AML-193 (cell line): ENCODE results near the gene FIBP.
"Not testable (repeated sequence)": the region's sequence is repeated elsewhere in the genome, so short reads cannot be mapped to it uniquely, and the experiment has no call there.

ENCODE experiments used
- DNase-seq, 2 experiments: peaks; one replicate each; lab custom pipeline; 2025; lab: John Stamatoyannopoulos, UW

Gene FIBP

DNA sequence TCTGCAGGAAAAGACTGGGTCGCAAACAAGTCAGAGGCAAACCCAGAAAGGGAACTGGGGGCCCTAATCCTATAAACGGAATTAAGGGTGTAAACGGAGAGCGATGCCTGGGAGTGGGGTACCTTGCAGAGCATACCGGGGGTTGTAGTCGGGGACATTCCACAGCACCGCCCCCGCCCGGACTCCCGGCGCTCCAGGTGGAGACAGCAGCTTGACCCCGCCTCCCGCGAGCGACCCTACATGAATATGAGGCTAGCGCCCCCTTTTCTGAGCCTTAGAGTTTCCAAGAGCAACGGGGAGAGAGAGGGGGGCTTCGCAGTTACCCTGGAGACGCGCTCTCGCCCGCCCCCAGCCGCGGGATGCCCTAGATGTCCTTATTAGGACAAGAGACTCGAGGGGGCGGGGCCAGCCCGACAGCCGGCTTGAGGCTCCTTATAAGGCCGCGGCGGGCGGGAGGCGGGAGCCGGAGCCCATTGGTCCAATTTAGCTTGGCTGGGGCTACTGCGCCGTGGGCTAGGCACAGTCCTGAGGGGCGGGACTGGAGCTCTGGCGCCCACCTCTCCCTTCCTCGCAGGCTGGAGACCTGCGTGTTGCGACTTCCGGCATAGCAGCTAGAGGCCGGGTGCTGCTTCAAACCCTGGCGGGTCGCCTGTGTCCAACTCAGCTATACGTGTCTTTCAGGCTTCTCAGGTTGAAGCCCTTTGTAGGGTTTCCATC is 29.0 kb downstream of the FIBP start:
- peak; percentile 93 to 97 for DNase-seq

DNA sequence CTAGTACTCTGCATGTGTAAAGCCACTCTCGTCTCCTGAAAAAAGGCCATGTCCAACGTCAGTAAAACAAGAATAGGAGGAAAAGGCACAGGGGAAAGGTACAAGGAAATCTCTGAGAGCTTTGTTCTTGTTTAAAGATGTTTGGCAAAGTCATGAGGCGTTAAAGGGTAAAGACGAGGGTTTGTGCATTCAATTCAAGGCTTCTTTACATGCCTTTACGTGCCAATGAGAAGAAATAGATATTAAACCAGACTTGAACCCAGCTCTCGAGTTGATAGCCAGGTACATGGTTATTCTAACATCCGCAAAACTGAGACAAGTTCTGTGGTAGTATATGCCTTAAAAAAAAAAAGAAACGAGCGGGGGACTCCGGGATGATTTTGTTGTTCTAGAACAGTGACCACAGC is 29.6 kb downstream of the FIBP start:
- no peak for DNase-seq

DNA sequence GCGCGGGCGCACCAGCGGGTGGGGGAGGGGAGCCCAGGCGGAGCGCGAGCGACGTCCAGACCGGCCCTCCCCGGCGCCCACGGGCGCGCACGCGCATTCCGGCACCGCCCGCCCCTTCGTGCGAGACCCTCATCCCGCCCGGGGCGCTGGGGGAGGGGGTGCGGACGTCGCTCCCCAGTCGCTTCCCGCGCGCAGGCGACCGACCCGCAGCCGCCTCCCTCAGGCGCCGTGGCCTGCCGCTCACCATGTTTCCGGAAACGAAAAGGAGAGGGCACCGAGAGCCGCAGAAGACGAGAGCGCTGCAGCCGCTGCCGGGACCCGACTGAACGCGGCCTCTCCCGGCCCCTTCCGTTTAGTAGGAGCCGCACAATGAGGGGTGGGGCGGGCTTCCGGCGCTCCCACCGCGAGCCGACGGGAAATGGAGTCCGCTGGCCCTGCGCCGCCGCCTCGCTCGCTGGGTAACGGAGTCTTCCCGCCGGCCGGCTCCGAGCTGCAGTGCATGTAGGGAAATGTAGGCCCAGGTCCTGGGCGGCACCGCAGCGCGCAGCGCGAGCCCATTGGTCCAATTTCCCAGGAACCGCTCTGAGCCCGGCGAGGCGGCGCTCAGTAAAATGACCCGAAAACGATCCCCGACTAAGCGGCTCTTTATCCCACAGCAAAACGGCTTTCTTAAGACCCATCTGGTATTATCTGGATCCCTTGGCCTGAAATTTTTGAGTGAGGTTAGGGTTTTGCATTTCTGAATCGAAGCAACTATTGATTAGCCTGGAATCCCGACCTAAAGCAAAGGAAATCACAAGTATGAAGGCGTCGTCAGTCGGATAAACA is 30.2 kb downstream of the FIBP start, which contains the start of gene CFL1:
TSS of gene CFL1 (minus strand) at position 328 of the 828 bp plus-strand sequence. CDS start at position 247, 81 bp downstream.
- DNase-seq = peak; percentile 91 to 94

DNA sequence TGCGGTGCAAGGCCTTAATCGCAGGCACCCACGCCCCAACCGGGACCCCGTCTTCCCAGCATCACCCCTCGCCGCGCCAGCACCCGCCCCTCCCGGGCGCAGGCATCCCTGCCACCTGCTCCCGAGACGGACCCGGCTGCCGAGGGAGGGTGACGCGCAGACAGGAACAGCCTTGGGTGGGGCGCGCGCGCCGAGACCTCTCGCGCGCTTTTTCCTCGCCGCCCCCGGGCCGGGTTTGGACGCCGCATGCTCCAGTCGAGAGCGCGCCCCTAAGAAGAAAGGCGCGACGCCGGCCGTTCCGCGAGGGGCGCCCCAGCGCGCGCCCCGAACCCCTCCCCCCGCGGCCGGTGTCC is 30.8 kb downstream of the FIBP start:
- peak in 1 of 2 experiments; percentile 11 for DNase-seq

DNA sequence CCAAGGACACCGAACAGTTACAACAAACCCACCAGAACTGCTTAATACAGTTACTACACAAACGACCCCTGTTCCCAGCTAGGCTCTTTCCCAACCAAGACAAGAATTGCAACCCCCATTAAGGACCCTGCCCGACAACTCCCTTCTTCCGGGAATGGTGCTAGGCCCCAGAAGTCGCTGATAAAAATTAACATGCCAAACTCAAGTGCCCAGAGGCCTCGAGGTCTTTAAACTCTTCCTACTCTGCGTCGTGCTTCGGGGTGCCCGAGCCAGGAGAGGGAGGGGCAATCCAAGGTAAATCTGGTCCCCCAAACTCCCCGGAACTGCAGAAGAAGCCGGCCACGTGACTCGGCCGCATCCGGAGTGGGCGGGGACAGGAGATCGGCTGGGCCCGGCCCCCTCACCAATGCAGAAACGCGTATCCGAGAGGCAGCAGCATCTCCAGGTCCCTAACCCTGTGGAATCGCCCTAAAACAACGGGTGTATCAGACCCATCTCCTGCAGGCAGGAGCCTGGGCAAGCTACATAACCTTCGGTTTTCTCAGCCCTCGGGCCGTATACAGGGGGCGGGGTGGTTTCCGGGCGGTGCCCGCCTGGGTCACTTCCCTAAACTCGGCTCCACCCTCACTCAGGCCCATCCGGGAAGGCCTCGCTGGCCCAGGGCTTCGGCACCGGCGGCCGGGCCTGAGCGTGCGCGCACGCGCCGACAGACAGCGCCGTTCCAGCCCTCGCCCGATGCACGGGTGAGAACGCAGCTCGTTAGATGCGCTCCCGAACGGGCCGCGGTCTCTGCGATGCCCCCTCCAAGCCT is 31.4 kb downstream of the FIBP start:
- peak; percentile 72 to 82 for DNase-seq

DNA sequence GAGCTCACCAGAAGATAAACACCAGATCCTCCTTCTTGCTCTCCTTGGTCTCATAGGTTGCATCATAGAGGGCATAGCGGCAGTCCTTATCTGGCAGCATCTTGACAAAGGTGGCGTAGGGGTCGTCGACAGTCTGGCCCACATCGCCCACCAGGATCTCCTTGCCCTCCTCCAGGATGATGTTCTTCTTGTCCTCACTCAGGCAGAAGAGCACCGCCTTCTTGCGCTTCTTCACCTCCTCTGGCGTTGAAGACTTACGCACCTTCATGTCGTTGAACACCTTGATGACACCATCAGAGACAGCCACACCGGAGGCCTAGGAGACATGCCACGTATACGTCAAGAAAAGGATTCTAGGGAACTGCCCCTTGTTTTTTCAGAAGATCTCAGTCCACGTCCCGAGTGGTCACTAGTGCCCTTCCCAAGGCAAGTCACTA is 32.3 kb downstream of the FIBP start:
- no peak for DNase-seq

DNA sequence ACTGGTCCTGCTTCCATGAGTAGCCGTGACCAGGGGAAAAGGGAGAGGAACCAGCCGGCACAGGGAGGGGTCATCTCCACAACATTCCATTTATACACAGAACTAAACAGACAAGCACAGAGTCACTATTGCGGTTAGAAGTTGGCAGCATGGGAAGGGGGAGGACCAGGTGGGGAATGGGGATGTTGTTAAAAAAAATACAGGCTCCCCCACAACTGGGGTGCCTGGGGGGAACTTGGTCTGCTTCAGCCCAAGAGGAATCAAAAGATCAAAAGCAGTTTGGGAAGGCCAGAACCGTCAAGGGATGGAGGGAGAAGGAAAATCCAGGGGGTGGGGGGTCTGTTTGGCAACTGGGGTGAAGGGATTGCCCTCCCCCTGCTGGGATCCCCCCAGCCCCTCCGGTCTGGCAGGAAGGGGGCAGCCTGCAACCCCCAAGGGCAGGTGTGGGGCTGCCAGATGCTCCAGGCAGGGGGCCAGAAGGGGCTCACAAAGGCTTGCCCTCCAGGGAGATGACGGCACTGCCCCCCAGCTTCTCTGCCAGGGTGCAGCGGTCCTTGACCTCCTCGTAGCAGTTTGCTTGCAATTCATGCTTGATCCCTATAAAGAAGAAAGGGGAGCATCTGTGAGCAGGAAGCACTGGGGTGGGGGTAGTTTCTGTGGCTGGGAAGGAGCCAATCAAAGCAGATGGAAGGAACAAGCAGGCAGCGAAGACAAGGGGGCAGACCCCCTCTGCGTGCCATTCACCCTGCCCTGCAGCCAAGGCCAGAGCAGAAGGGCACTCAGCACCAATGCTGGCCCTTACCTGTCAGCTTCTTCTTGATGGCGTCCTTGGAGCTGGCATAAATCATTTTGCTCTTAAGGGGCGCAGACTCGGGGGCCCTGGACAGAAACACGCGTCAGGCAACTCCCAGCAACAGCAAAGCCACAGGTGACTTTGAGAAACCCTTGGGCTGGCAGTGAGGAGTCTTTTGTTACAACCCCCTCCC is 33.1 kb downstream of the FIBP start:
- no peak for DNase-seq

DNA sequence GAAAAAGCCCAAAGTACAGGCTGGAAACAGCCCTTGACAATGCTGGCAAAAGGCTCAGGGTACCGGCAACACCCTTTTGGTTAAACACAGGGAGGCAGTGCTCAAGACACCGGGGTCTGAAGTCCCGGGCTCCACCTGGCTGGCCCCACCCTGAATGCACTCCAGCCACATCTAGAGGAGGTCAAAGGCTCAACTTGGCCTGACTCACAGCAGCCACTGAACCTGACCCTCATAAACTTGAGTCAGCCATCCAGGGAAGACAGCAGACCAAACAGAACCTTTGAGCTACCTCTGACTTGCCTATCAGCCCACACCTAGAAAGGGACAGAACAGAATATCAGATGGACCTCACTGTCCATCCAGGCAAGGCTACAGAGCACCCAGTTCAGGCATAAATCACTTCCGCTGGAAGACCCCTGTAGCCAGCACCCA is 34.1 kb downstream of the FIBP start:
- DNase-seq = no peak

DNA sequence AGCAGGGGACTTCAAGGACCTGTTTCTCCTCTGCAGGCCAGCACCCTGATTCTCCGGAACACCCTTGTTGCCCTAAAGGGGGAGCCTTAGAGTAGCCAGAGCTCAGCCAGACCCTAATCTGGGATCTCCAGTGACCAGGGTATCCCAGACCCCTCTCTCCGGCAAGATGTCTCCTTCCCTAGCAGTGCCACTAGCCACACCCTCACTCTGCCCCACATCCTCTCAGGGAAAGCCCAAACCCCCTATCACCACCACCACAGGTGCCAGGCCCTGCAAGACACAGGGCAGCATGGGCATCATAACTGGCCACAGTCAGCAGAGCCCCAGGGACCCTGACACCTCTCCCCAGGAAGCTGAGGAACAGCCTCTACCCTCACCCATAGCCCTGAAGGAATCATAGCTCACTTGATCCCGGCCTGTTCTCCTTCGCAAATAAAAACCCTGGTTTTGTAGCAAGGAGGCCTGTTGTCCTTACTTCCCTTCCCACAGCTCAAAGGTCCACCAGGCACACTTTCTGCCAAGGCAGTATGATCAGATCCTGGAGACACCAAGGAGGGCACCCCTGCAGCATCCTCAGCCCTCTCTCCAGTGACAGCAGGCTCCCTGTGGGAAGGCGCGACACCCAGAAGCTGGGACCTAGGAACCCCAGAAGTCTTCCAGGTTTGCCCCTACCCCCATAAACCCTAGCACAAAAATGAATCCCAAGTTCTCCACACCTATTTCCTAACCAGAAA is 34.9 kb downstream of the FIBP start:
- no peak for DNase-seq

DNA sequence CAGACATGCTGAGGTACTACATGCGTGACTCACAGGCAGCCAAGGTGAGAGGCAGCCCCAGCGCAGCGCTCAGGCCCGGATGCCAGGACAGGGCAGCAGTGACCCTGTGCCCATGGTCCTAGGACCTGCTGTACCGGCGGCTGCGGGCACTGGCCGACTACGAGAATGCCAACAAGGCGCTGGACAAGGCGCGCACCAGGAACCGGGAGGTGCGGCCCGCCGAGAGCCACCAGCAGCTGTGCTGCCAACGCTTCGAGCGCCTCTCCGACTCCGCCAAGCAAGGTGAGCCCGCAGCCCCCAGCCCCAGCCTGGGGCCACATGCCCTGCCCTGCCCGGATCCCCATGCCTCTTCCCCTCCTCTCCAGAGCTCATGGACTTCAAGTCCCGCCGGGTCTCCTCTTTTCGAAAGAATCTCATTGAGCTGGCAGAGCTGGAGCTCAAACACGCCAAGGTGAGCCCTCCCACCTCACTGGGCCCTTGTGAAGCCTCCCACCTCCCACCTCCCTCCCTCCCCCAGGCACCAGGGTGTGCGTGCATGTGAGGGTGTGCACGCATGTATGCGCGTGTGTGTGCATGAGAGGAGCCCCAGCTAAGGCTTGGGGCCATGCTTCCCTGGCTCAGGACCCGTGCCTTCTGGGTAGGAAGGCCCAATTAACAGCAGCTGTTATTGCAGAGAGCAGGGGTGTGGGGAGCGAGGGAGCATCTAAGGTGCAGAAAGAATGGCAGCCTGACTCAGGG is 35.6 kb downstream of the FIBP start:
- DNase-seq = no peak

DNA sequence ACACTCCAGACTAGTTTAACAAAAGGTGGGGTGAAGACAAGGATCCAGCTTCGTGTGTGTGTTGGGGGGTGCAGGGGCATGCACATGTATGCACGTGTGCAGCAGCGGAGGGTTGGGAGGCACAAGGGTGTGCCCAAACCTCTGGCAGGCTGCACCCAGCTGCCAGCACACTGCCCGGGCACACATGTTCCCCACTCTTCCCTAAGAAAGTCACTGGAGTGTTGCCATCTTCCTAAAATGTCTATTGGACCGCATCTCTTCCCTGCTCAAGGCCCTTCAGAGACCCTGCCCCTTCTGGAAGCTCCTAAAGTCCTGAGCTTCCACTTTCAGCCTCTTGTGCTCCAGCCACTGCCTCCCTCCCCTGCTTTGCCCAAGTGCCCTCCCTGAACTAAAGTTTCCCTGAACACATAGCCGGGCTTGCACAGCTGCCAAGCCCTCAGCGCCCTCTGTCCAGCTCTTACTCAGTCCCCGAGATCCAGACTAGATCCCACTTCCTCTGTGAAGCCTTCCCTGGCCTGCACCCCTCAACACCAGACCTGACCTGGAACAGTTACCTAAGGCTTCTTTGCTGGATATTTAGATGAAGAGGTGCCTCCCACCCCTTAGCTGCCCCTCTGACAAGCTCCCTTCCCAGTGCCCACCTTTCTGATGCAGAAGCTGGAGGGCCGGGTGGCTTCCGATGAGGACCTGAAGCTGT is 36.3 kb downstream of the FIBP start:
- DNase-seq = no peak

DNA sequence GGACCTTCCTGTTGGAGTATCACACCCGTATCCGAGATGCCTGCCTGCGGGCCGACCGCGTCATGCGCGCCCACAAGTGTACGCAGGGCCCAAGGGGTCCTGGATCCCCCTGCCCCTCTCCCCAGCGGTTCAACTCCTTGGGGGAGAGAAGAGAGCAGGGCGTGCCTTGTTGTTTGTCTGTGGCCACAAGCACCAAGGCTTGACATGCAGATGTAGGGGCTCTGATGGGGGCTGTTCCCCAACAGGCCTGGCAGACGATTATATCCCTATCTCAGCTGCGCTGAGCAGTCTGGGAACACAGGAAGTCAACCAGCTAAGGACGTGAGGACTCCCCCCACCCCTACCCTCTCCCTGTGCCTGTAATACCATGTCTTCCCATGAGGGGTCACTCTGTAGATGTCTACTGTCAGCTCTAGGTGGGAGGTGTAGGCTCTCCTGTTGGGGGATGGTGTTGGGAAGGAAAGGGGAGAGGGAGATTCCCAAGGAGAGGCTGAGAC is 37.1 kb downstream of the FIBP start:
- DNase-seq = no peak

DNA sequence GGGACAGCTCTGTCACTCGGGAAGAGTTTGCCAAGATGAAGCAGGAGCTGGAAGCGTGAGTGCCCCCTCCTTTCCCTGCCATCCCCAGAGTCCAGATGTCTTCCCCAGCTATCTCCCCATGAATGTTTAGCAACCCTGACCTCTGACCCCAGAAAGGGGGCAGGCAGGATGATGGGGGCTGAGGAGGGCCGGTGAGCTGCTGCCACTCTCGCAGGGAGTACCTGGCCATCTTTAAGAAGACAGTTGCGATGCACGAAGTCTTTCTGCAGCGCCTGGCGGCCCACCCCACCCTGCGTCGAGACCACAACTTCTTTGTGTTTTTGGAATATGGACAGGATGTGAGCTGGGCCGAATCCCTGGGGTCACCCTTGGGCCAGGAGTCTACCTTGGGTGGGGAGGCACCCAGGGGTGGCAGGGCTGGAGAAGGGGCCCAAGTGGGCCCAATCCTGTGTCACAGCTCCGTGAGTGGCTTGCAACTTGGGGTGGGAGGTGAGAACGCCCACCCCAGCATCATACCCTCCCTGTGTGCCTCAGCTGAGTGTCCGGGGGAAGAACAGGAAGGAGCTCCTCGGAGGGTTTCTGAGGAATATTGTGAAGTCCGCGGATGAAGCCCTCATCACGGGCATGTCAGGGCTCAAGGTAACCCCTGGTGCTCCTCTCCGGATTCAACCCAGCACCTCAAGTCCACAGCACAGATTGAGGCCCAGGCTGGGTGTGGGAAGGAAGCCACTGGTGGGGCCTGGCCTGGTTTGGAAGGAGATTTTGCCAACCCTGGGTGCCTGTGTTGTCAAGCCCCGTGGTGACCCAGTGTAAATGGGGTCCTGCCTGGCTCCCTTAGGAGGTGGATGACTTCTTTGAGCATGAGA is 37.8 kb downstream of the FIBP start:
- no peak for DNase-seq

DNA sequence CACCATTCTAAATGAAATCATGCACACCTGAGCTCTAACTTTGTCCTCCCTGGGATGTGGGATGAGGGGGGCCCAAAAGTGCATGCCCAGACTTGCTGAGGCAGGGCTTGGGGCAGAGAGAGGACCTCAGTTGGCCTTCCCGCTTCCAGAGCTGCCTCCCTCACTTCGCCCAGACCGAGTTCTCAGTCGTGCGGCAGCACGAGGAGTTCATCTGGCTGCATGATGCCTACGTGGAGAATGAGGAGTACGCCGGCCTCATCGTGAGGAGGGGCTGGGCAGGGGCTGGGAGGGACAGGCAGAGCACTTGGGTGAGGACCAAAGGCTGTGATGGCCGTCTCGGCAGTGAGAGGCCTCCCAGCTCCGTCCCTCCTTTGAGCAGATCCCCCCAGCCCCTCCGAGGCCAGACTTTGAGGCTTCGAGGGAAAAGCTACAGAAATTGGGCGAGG is 38.5 kb downstream of the FIBP start:
- DNase-seq = no peak

DNA sequence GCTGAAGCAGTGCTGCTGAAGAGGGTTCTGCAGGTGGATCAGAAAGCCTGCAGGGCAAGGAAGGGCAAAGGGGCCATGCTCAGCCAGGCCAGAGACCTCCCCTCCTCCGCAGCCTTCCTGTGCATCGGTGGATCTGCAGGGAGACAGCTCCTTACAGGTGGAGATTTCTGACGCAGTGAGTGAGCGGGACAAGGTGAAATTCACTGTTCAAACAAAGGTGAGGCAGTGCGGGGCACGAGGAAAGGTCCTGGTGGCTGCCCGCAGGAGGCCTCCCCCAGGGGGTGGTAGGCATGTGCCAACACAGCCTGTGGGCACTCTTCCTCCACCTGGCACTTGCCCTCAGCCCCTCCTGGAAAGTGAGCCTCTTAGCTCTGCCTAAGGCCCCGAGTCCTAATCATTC is 38.9 kb downstream of the FIBP start:
- DNase-seq = no peak

DNA sequence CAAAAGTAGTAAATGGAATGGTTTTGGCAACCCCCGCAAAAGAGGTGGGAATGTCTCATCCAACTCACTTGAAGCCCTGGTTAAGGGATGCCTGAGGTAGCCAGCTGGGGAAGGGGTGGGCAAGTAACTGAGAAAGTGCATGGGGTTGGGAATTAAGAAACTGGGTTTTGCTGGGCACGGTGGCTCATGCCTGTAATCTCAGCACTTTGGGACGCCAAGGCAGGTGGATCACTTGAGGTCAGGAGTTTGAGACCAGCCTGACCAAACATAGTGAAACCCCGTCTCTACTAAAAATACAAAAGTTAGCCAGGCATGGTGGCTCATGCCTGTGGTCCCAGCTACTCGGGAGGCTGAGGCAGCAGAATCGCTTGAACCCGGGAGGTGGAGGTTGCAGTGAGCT is 39.6 kb downstream of the FIBP start:
- DNase-seq = not testable (repeated sequence)

DNA sequence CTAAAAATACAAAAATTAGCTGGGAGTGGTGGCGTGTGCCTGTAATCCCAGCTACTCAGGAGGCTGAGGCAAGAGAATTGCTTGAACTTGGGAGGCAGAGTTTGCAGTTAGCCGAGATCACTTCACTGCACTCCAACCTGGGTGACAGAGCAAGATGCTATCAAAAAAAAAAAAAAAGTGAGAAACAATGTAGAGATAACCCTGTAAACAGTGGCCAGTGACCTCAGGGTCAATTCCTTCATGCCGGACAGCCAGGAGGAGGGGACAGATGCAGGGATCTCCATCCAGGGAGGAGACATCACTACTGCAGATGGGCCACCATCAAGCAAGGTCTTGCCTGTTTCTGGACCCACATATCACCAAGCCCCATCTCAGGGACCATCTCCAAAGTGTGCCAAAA is 40.5 kb downstream of the FIBP start:
- DNase-seq = no peak
